H1 (cell line): Measurements from ENCODE around the gene LTBP1. TPM values are rescaled to one million over a fixed set of nuclear protein-coding genes. Genes with fewer than 3 reads are reported as not detected.

Source experiments
- CEBPB ChIP-seq: IDR thresholded peaks from 2 replicates; pipeline ENCODE4 v1.6.1; 2012; ENCODE audit warnings: low read depth, low read length
- EP300 ChIP-seq, 2 experiments: IDR thresholded peaks; 1 replicate in 1 of 2; 2 replicates in 1 of 2; pipeline ENCODE4 v1.6.1; 2011 to 2012; ENCODE audit warnings: low read depth in 2 of 2, low read length in 2 of 2, mild to moderate bottlenecking in 2 of 2, borderline replicate concordance in 1 of 2, inconsistent platforms in 1 of 2, moderate library complexity in 1 of 2
- HDAC2 ChIP-seq, 2 experiments: fragments of 300-600 bp in 1 of 2; sonication (generic) in 1 of 2; IDR thresholded peaks; 2 replicates each; pipeline ENCODE4 v1.6.1; 2011 to 2012; ENCODE audit warnings: low read depth in 2 of 2, low read length in 2 of 2, mild to moderate bottlenecking in 2 of 2, moderate library complexity in 2 of 2, borderline replicate concordance in 1 of 2, inconsistent platforms in 1 of 2
- RXRA ChIP-seq: IDR thresholded peaks from 2 replicates; pipeline ENCODE4 v1.6.1; 2011; ENCODE audit warnings: low read depth, mild to moderate bottlenecking, low read length, moderate library complexity; ENCODE audit not compliant: insufficient read depth
- SP2 ChIP-seq: IDR thresholded peaks from 2 replicates; pipeline ENCODE4 v1.6.1; 2012; ENCODE audit warnings: mild to moderate bottlenecking, low read length, inconsistent platforms
- polyA plus RNA-seq, 7 experiments: library from polyadenylated mRNA; depleted of rRNA in 3 of 7; stranded (reverse) in 5 of 7; unstranded in 2 of 7; fragments of >200 nt in 5 of 7; fragments of 200-250 nt in 2 of 7; gene quantifications; 1 replicate in 5 of 7; 2 replicates in 1 of 7; 4 replicates in 1 of 7; pipeline versions ENCODE4 v1.2.1 to v1.2.3, GENCODE V29; 2011 to 2013; ENCODE audit warnings: missing spikeins in 2 of 7, mixed read lengths in 2 of 7
- total RNA-seq: library from RNA; stranded (reverse); fragmentation: NEBNext Ultra II Directional; extraction: Animal tissue kit (Norgen Biotek cat#: 25700); gene quantifications from 2 replicates; pipeline ENCODE4 v1.2.1, GENCODE V29; 2021
- TF ChIP-seq, protein P1 (sequence below): IDR thresholded peaks from 2 replicates; pipeline ENCODE4 v1.6.1; 2012; ENCODE audit warnings: inconsistent platforms

The LTBP1 gene
- total and polyA plus RNA-seq, 2 of the 8 experiments (the other 6 are each of a cell fraction or from before 2014, with no cell fraction given), result 15.4 to 24.7 TPM

DNA sequence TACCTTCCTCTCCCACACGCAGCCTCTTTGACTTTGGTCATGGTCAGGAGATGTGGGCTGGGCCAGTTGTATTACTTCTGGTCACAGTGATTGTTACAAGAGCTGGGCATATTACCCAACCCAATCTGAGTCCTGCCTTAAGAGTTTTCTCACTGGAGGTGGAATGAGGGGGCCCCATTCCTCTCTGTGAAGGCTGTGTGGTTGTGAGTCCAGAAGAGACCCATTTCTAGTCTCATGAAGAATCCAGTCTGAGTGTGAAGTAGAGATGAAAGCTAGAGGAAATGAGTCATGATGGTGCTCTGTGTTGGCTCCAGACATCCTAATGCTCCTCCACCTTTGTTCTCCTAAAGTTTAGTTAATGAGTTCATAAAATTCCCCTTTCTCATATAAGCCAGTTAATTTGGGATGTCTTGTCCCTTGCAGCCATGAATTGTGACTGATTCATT lies 478.9 kb downstream of the LTBP1 start (continued):
- TF ChIP-seq, protein P1, sequence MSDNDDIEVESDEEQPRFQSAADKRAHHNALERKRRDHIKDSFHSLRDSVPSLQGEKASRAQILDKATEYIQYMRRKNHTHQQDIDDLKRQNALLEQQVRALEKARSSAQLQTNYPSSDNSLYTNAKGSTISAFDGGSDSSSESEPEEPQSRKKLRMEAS, result no peak
- no peak for TF ChIP-seq EP300 (IDR thresholded peaks at IDR 0.05; ENCODE audit: borderline replicate concordance in 1 of 2, low read depth in 2 of 2, low read length in 2 of 2)
- TF ChIP-seq RXRA, result no peak
- no peak for TF ChIP-seq CEBPB
- no peak for TF ChIP-seq HDAC2 (IDR thresholded peaks at IDR 0.05; ENCODE audit: borderline replicate concordance in 1 of 2, low read depth in 2 of 2, low read length in 2 of 2)
- TF ChIP-seq SP2, result no peak
